ENCODE measurements around the gene GJB1.
"Not testable (repeated sequence)": the region's sequence is repeated elsewhere in the genome, so short reads cannot be mapped to it uniquely, and the experiment has no call there.

Gene GJB1

GRCh38 chrX:71254092-71254963 is 31.3 kb downstream of the GJB1 start, which contains the start of gene ZMYM3:
Gene ZMYM3 (minus strand): TSS chrX:71254140. CDS start chrX:71253255, 885 bp downstream.
- no peaks in the 10 kb centered on the region for H3K27me3 Mint-ChIP-seq (ENCODE audit: low read depth)
- peaks cover 5% of the 10 kb centered on the region for H3K36me3 Mint-ChIP-seq (ENCODE audit: low read depth)
- H3K27ac Mint-ChIP-seq, result peak within 1 kb of the TSS; percentile 87
- peak; percentile 75 for DNase-seq (ENCODE audit: low spot score)
- H3K4me1 Mint-ChIP-seq (ENCODE audit: low read depth), result peaks cover 25% of the 10 kb centered on the region
- H3K4me3 Mint-ChIP-seq, result peak within 1 kb of the TSS; percentile 84
- no peaks in the 10 kb centered on the region for H3K9me3 Mint-ChIP-seq

- Mint-ChIP-seq H3K36me3 (ENCODE audit: low read depth) (no peaks in the 10 kb centered on the region), H3K4me1 (ENCODE audit: low read depth) (peaks cover 22% of the 10 kb centered on the region), H3K27ac (no peak overlapping the region), H3K27me3 (ENCODE audit: low read depth) (no peaks in the 10 kb centered on the region), H3K9me3 (no peaks in the 10 kb centered on the region), H3K4me3 (peak overlapping the region; percentile 52)
- no peak for DNase-seq (ENCODE audit: low spot score)
Observed at GRCh38 chrX:71256051-71256450, 33.0 kb downstream of the GJB1 start.

GRCh38 chrX:71256856-71257255 is 33.8 kb downstream of the GJB1 start:
- H3K27me3 Mint-ChIP-seq (ENCODE audit: low read depth), result no peaks in the 10 kb centered on the region
- H3K27ac Mint-ChIP-seq, result no peak overlapping the region
- peaks cover 15% of the 10 kb centered on the region for H3K4me1 Mint-ChIP-seq (ENCODE audit: low read depth)
- H3K4me3 Mint-ChIP-seq, result no peak overlapping the region
- no peak for DNase-seq (ENCODE audit: low spot score)
- no peaks in the 10 kb centered on the region for H3K36me3 Mint-ChIP-seq (ENCODE audit: low read depth)
- H3K9me3 Mint-ChIP-seq, result no peaks in the 10 kb centered on the region

- not testable (repeated sequence) for H3K36me3 Mint-ChIP-seq (ENCODE audit: low read depth); H3K4me1 Mint-ChIP-seq (ENCODE audit: low read depth)
Observed at GRCh38 chrX:71268624-71269023, 45.6 kb downstream of the GJB1 start.

GRCh38 chrX:71269801-71270395 is 46.9 kb downstream of the GJB1 start:
- H3K27me3 Mint-ChIP-seq (ENCODE audit: low read depth), result no peaks in the 10 kb centered on the region

More at GRCh38 chrX:71268624-71269023, 45.6 kb downstream of the GJB1 start:
- H3K27me3 Mint-ChIP-seq (ENCODE audit: low read depth); H3K4me3 Mint-ChIP-seq; DNase-seq (ENCODE audit: low spot score); H3K27ac Mint-ChIP-seq; H3K9me3 Mint-ChIP-seq: not testable (repeated sequence)

GRCh38 chrX:71272313-71272712 is 49.3 kb downstream of the GJB1 start:
- H3K27ac Mint-ChIP-seq; H3K9me3 Mint-ChIP-seq; DNase-seq (ENCODE audit: low spot score); H3K4me3 Mint-ChIP-seq; H3K36me3 Mint-ChIP-seq (ENCODE audit: low read depth); H3K4me1 Mint-ChIP-seq (ENCODE audit: low read depth); H3K27me3 Mint-ChIP-seq (ENCODE audit: low read depth): not testable (repeated sequence)

More at GRCh38 chrX:71269801-71270395, 46.9 kb downstream of the GJB1 start:
- no peaks in the 10 kb centered on the region for H3K36me3 Mint-ChIP-seq (ENCODE audit: low read depth)
- H3K27ac Mint-ChIP-seq, result no peak overlapping the region
- DNase-seq (ENCODE audit: low spot score), result no peak
- H3K9me3 Mint-ChIP-seq, result no peaks in the 10 kb centered on the region
- H3K4me1 Mint-ChIP-seq (ENCODE audit: low read depth), result no peaks in the 10 kb centered on the region
- no peak overlapping the region for H3K4me3 Mint-ChIP-seq
